HG03558 (cell line): ENCODE measurements around the gene SPI1.
A peak's percentile ranks its signal among the peaks of the same experiment; 100 is the strongest.
"Not testable (repeated sequence)": the region's sequence is repeated elsewhere in the genome, so short reads cannot be mapped to it uniquely, and the experiment has no call there.

ENCODE experiments used
- ATAC-seq: cut with Tn5 transposase; IDR thresholded peaks from one replicate; pipeline ENCODE4 v1.9.1; 2021; ENCODE audit warnings: moderate number of reproducible peaks; ENCODE audit not compliant: unreplicated experiment; ENCODE audit errors: extremely low read depth

The SPI1 gene

DNA sequence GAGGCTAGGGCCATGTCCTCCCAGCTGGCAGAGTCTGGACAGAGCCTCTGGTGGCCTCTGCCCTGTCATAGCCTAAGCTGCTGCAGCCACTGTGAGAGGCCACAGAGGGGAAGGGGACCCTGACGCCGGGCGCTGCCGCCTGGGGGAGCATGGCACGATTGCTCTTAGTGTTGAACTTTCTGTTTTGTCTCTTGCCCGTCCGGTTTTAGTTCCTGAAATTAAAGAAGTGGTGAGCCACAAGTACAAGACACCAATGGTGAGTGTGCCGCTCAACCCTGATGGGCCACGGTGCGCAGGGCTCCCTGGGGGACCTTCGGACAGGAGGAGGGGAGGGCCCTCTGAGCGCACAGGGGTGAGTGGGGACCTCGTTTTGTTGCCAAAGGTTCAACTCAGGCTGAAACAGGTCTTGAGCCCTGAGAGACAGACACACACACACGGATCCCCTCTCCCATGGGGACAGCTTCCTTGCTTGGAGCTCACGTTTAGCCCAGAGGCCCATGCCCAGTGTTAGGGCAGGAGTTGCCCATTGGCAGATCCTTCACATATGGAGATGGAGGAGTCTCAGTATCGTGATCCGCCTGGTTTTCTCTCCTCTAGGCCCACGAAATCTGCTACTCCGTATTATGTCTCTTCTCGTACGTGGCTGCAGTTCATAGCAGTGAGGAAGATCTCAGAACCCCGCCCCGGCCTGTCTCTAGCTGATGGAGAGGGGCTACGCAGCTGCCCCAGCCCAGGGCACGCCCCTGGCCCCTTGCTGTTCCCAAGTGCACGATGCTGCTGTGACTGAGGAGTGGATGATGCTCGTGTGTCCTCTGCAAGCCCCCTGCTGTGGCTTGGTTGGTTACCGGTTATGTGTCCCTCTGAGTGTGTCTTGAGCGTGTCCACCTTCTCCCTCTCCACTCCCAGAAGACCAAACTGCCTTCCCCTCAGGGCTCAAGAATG is 49.6 kb downstream of the SPI1 start:
- ATAC-seq = peak; percentile 45

DNA sequence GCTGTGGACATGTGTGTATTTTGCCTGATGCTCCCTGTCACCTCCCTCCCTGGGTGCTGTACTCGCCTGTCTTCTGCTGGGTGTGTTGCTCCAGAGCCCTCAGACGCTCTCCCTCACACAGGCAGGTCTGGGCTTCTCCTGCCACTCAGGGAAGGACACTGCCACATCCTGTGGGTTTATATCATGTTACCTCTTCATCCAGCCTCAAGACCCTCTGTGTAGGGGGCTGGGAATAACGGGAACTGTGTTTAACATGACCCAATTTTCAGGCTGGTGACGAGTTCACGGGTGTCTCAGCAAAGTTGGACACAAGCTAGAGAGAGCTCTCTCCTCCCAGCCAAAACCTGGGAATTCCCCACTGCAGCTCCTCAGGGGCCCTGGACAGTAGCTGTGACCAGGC is 50.4 kb downstream of the SPI1 start:
- no peak for ATAC-seq

DNA sequence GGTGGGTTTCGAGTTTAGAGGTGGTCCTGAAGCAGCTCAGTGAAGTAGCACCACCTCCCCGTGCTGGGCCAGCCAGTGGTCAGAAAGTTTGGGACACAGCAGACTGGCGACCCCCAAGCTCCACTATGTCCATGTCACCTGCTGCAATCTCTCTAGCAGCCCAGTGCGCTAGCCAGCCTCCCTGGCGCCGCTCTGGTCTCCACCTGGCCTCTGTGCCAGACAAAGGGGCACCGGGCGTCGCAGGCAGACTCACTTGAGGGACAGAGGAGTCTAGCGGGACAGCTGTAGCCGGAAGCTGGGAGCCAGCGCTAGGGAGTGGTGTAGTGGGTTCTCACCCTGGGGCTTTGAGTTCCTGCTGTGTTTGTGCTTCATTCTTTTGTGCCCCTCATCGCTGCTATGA is 51.3 kb downstream of the SPI1 start:
- no peak for ATAC-seq

DNA sequence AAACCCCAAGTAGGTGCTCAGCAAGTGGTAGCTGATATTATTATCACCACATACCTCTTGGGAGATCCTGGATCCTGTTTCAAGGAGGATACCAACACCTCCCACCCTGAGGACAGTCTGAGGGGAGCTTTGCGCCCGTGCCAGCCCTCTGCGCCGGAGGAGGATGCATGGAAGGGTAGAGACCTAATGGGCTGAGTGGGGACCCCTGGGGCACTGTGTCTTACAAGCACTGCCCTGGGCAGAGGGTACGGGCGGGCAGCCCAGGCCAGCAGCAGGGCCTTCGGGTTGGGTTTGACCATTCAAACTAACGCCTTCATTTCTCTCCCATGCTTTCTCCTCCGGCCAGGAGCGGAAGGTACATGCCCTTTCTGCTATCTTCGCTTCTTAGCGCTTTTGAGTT is 52.1 kb downstream of the SPI1 start:
- no peak for ATAC-seq

DNA sequence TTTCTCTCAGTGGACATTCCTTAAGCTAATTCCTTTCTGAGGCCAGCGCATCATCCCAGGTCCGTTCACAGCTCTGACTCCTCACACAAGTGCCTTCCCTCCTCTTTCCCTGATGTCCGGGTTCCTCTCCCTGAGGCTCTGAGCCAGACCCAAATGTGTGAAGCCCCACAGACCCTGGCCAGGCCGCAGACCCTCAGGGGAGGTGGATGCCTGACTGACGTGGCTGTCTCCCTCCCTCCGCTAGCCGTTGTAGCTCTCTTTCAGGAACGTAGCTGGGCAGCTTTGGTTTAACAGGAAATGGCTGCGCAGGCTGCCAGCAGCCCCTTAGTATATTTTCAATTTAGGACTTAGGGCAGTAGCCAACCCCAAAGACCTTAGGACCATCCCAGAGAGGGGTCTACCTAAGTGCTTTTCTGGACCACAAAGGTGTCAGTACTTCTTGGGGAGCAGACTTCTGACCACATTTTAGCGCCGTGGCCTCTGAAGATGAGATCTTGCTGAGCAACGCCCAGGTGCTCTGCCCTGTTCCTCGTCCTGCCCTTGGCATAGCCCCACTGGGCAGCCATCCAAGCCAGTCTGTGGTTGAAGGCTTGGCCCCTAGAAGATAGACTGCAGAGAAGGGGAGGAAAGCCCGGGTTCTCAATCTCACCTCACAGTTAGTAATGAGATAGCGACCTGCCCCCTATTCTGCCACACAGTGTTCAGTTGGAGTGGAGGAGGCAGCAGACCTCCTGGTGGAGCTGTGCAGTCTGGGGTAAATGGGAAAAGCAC is 52.9 kb downstream of the SPI1 start:
- ATAC-seq = no peak

DNA sequence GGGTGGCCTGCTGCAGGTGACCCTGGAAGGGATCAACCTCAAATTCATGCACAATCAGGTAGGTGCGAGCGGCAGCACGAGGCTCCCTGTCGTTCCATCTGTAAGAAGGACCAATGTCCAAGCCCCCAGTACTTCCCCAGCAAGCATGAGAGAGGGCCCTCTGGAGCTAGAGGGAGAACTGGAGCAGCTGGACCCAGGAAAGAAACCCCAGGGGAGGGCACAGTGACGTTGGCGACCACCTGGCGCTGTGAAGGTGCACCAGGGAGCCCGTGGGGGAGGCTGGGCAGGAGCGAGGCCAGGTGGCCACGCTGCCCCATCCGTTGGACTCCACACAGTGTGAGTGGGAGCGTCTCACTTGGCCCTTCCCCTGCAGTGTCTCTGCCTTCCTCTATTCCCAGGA is 53.8 kb downstream of the SPI1 start:
- no peak for ATAC-seq

DNA sequence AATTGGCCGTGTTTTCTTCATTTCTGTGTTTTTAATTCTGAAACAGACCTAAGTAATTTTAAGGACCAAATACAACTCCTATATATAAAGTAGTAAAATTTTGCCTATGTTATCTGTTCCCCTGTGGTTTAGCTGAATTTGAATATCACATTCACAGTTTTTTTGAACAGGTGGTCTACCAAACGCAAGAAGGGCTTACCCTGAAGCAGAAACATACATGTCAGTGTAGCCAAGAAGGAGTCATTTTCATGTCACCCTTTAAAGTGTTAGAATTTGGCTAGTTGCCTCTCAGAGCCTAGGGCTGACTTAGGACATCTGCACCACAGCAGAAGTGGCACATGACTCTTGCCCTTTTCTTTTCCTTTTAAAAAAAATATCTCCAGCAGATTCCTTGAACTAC is 60.2 kb downstream of the SPI1 start:
- ATAC-seq = no peak

DNA sequence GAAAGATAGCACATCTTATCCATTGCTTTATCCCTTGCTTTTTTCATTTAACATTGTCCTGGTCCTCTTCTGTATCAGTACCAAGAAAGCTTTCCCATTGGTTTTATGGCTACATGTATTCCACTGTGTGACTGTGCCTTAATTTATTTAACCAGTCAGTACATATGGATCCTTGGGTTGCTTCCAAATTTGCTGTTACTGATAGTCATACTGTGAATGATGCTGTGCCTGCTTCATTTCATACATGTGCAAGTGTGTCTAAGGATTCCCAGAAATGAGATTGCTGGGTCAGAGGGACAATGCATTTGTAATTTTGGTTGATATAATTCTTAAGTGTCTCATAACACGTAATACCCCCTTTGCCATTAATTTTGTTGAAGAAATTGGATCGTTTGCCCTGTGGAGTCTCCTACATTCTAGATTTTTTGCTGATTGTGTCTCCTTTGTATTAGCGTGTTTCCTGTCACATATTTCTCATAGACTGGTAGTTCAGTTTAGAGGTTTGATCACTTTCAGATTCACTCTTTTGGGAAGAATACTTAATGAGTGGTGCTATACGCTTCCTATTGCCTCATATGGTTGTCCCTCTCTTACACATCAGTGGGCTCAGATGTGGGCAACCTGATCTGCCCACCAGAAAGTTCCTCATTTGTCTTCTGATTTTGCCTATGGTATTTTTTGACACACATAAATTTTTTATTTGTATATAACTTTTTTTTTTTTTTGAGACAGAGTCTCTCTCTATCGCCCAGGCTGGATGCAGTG is 61.1 kb downstream of the SPI1 start:
- no peak for ATAC-seq

DNA sequence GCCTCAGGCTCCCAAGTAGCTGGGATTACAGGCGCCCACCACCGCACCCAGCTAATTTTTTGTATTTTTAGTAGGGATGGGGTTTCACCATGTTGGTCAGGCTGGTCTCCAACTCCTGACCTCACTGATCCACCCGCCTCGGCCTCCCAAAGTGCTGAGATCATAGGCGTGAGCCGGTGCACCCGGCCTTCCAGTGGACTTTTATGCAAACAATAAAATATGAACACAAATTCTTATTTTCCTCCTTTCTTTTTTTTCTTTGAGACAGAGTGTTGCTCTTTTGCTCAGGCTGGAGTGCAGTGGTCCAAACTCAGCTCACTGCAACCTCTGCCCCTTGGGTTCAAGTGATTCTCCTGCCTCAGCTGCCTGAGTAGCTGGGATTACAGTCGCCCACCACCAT is 61.8 kb downstream of the SPI1 start:
- not testable (repeated sequence) for ATAC-seq

DNA sequence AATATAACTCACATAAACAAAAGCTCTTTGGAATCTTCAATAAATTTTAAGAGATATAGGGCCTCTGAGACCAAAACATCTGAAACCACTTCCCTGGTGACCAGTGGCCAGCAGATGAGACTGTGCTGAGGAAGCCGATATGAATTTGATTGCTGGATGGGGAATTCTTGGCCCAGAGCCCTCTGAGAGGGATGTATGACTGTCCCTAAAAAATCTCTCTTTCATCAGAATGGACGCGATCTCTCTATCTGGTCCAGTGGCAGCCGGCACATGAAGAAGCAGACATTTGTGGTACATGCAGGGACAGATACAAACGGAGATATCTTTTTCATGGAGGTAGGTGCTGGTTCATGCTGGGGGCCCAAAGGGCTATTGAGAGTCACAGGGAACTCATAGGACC is 63.4 kb downstream of the SPI1 start:
- no peak for ATAC-seq

DNA sequence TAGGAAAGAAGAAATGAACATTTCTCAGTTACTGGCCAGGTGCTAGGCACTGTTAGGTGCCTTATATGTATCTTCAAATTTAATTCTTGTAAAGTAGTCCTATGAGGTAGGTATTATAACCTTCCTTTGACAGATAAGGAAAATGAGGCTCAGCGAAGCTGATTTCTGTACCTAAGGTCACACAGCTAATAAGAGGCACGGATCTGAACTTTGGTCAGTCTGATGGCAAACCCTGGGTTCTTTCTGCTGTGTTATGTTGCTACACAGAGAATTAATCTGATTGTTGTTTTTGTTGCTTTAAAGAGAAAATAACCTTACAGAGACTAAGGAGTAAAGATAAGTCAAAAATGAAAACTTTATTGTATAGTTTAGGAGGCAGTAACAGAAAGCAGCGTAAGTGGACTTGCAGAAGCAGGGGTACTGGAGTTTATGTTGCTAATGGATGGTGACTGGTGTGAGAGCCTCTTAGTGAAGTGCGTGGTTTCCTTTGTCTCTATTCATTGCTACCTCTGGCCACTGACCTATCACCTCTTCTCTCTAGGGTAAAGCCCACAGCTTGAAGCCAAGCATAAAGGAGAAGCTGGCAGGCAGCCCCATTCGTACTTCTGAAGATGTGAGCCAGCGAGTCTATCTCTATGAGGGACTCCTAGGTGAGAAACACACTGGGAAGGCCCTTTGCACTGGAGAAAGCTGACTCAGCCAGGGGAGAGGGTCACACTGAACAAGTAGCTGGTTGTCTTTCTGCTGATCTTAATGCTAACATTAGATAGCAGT is 70.1 kb downstream of the SPI1 start:
- no peak for ATAC-seq

DNA sequence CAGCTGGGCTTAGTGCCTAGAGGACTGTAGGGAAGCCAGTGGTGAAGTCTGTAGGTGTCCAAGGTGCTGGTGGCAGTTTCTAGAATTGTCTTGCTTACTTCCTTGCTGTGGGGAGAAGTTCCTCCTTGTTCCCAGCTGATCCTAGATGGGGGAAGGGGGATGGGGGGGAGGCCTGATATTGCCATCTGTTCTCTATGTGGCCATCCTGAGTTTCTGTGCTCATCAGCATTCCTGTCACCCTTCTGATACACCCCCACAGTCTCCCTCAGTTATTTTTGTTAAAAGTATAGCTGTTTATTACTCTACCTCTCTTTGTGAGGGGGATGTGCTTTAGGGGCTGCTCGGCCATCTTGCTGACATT is 71.9 kb downstream of the SPI1 start:
- no peak for ATAC-seq

DNA sequence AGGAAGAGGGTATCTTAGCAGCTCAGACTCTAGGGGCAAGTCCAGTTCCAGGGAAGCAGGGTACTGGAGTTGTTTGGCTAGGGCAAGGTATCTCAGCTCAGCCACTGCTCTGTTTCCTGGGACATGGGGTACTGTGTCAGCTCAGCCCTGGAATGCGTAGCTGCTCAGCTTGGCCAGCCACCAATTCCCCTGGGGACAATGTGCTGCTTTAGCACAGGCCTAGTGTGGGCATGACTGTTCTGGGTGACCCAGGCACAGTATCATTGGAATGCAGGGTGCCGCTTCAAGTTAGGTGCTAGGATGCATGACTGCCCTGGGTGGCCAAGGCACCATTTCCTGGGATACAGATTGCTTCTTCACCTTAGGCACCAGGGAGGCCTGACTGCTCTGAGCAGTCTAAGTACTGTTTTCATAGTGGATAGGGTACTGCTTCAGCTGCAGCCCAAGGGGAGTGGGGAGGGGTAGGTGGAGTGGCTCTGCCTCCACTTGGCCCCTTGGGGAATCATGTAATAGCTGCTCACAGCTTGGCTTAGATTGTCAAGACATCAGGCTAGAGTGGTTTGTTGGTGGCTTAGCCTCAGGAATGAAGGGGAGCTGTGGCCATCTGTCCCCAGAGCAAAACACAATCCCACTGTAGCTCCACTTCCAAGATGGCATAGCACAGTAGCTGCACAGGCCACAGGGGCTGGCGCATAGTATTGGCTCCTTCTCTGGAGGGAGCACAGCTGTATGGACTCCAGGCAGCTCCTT is 72.4 kb downstream of the SPI1 start:
- ATAC-seq = no peak
